ENCODE results near the gene MXD1.
"Not testable (repeated sequence)": the region's sequence is repeated elsewhere in the genome, so short reads cannot be mapped to it uniquely, and the experiment has no call there.

Gene MXD1

DNA sequence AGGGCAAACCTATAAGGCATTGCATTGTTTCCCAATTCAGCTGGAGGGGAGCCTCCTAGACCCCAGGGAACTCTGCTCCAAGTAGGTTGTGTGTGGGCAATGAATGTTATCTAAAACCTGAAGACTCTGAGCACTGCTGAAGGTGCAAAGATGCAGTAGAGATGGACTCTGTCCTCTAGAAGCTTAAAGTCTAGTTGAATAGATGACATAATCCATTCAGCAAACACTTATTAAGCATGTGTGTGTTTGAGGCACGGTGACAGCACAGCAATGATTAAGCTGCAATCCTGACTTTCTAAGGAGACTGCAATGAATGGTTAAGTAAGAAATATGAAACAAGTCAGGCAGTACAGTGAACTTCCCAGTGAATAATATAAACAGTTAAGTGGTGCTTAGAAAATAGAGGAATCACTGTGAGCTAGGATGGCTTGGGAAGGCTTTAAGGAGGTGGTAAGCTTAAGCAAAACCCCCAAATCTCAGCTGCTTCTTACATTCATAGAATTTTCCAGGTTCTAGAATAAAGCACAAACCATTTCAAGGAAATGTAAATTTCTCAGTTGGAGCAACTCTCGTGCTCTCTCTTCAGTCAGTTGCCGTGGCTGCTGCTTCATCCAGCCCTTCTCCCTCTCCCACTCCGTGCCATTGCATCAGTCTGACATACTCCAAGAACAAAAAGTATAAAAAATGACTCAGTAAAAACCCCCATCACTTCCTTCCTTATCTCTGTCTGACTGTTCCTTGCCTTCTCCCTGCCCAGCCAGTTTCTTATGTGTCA is 19.1 kb downstream of the MXD1 start:
- no peak for DNase-seq (ENCODE audit: low read depth)

DNA sequence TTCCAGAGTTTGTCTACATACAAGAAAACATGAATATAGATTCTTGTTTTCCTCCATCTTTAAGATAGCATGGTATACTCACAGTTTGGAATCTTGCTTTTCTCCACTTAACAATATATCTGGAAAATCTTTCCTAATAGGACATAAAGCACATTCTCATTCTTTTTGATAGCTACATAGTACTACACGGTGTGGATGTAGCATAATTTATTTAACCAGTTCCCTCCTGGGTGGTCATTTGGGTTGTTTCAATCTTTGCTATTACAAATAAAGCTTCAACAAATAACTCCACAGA is 19.7 kb downstream of the MXD1 start:
- no peak for DNase-seq (ENCODE audit: low read depth)

DNA sequence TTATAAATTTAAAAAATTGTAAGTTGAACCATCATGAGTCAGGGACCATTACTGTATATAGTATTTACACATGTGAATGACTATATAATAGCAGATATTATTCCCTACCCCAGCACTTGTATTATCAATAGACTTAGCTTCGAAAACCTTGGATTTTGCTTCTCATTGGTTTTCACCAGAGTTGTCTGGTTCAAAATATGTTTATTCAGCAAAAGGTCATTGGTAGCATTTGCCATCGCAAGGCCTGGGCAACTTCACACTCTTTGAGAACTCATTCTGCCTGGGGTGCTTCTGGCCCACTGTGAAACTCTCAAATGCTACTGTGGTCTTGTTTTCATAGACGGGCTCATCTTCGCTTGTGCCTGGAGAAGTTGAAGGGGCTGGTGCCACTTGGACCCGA is 20.1 kb downstream of the MXD1 start:
- DNase-seq (ENCODE audit: low read depth) = no peak

DNA sequence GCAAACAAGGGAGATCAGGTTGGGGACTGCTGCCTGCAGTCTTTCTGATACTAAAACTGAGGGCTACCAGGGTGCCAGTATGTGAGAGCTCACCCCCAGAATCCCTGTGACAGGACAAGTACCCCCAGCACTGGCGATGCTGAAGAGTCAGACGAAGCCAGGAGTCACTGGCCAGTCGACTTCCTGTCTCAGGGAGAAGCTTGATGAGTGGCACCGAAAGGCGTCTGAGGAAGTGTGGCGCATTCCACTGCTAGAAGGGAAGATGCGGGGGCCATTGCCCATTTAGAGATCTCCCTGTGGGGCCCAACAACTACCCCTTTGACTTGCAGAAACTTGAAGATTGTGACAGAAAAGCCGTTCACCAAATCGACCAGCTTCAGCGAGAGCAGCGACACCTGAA is 22.0 kb downstream of the MXD1 start:
- no peak for DNase-seq (ENCODE audit: low read depth)

DNA sequence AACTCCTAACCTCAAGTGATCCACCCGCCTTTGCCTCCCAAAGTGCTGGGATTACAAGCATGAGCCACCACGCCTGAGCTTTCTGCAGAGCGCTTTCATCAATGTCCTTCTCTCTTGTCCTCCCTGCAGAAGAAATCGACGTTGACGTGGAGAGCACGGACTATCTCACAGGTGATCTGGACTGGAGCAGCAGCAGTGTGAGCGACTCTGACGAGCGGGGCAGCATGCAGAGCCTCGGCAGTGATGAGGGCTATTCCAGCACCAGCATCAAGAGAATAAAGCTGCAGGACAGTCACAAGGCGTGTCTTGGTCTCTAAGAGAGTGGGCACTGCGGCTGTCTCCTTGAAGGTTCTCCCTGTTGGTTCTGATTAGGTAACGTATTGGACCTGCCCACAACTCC is 23.1 kb downstream of the MXD1 start:
- DNase-seq (ENCODE audit: low read depth) = no peak

DNA sequence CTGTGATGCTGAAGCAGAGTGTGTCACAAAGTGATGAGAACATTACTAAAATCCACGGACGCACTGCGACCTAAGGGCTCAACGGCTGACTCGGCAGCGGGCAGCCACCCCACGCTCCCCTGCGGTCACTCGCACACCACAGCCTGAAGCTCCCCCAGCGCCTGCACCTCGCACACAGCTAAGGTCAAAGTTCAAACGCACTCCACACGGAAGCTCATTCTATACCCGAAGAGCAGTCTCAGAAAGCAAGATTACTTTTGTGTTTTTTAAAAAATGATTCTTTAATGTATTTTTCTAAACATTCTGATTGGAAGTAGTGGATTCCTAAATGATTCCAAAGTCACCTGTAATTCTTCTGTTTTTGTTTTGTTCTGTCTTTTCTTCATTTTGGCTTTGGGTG is 24.8 kb downstream of the MXD1 start:
- no peak for DNase-seq (ENCODE audit: low read depth)

DNA sequence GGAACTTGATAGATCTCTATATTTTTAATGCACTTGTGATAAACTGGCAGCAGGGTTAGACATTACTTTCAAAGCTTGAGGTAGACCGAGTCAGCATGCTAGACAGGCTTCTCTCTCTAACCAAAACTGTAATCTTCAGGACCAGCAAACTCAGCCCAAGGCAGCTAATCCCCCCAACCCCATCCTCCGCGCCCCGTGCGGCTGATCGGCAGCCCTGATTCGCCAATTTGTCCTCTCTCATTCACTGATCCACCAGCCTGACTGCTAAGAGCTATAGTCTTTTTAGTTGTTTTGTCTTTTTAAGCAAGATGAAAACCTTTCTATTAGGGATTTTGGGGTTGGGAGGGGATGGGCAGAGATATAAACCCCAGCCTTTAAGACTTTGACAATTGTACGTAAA is 25.8 kb downstream of the MXD1 start:
- no peak for DNase-seq (ENCODE audit: low read depth)

DNA sequence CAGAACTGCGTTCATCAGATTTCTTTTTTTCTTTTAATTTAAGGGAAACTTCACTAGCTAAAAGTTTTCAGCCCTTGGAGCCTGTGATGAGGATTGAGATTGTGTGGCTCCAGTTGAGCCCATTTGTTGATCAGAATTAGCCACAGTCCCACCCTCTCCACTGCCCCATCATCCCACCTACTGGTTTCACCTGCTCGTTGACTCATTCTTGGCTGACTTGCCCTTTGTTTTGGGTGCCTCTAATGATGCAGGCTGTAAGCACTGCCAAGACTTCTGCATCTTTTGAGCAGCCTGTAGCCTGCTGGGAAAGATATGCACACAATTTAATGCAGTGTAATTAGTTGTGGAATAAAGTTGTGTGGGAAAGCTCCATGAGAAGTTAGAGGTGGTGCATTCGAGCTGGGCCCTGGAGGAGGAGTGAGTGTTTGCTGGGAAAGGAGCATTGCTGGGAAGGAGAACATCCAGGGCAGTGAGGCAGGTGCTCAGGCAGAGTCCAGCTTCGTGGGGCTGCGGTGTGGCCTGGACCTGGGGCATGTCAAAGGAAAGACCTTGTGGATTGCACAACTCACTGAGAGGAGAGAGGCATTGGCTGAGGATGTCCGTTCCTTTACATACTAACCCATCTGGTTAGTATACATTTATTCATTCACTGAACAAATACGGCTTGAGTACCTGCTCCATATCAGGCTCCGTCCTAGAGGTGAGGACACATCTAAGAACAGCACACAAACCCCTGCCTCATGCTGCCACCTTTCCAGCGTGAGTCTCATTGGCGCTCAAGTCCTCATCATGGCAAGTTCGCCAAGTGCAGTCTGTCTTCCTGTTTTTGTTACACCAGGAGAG is 28.3 kb downstream of the MXD1 start:
- no peak for DNase-seq (ENCODE audit: low read depth)

DNA sequence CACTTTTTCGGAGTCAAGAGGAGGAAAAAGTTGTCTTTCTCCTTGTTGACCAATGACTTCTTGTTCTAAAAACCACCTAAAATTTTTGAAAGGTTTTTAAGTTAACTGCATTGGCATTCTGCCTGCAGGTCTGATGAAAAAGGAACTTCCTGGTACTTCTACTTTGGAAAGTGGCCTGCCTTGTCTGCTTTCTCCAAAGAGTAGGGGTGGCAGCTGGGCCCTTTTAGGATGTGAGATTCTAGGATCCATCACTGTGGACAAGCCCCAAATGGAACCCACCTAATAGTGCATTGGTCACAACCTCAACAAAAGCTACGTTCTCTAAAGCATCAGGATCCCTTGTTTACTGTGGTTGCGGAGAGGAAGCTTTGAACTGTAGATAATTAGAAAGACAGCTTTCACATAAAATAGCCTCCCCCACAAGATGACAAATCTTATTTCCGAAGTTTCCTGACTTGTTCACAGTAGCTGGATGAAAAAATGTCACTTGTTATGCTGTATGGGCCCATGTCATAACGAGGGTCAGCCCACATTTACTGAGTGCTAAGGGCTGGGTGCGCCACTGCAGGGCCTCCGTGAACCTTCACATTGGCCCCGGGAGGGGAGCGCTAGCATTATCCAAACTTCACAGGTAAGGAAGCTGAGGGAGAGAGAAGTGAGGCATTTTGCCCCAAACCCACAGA is 29.1 kb downstream of the MXD1 start:
- DNase-seq (ENCODE audit: low read depth) = no peak

DNA sequence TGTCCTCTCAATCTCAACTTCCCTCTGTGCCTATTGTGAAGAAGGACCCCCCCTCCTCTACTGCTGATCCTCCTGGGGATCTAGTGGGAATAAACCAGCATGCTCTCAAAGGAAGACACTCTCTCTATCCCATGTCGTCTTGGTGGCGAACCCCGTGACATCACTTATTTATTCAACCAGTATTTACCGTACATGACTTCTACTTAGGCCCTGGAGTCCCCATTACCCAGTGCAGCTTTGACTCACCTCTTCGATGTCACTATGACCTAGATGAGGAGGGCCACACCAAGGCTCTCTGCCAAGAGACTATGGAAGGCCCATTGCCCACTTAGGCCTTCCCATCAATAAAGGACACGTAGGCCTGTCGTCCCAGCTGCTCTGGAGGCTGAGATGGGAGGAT is 29.8 kb downstream of the MXD1 start:
- DNase-seq (ENCODE audit: low read depth) = no peak

DNA sequence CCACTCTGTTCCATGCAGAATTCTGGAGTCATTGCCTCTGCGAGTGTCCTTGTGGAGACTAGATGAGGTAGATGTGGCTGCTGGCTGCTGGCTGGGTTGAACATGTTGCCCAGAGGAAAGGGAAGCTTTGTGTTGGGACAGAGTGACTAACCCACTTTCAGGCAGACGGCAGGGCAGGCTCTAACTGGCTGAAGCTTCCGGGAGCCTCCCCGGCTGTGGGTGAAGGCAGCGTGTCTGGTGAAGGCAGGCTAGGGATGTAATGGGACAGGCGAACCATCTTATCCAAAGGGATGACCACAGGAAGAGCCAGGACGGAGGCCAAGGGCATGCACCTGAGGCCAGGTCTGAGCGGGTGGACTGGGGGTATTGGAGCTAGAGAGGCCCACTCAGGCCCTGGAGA is 30.5 kb downstream of the MXD1 start:
- DNase-seq (ENCODE audit: low read depth) = no peak

DNA sequence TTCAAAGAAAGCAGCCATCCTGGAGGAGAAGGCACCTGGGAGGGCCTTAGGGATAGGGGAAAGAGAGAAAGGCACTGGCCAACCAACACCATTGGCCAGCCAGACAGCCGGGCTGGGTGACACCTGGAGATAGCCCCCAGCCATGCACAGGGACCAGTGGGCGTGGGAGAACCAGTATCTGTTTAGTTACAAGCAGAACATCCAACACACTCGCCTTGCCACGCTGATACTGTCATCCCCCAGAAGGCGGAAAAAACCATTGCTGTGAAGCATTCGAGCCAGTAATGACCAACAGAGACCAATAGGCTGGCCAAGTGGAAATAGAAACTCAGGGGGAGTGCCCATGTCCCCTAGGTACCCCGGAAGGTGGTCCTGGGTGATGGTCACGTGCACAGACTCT is 31.0 kb downstream of the MXD1 start:
- no peak for DNase-seq (ENCODE audit: low read depth)

DNA sequence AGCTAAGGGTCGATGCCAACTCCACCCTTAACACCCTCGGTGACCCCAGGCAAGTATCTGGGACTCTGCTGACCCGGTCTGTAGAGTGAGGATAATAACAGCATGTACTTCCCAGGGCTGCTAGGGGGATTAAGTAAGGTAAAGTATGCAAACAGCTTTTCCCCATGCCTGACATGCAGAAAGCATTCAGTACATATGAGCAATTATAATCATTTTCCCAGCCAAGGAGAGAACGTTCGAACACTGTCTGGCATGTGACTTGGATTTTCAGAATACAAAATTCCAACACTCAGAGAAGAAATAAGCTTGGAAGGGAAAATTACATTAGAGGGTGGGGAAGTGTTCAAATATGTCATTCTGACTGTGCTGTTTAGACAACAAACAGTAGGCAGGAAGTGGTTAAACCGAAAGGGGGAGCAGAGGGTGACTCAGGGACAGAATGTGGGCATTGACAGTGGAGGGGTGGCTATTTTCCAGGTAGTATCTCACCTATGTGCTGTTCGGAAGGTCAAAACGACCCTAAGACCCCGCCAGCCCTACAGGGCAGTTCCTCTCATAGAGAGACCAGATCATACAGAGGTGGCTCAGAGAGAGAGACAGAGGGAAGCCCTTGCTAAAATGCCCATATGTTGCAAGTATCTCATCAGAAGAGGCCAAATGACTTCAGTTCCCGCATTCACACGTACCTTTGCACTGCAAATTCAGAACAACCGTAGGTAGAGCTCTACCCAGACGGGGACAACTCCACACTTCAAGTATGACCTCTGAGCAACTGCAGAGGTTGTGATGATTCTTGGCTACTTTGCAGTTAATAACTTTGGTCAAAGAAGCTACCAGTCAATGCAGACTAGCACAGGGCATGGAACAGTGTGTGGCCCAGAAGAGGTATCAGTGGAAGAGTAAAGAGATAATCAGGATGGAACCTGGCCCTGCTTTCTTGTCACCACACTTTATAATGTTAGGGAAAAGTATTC is 31.7 kb downstream of the MXD1 start:
- DNase-seq (ENCODE audit: low read depth) = peak; percentile 25

DNA sequence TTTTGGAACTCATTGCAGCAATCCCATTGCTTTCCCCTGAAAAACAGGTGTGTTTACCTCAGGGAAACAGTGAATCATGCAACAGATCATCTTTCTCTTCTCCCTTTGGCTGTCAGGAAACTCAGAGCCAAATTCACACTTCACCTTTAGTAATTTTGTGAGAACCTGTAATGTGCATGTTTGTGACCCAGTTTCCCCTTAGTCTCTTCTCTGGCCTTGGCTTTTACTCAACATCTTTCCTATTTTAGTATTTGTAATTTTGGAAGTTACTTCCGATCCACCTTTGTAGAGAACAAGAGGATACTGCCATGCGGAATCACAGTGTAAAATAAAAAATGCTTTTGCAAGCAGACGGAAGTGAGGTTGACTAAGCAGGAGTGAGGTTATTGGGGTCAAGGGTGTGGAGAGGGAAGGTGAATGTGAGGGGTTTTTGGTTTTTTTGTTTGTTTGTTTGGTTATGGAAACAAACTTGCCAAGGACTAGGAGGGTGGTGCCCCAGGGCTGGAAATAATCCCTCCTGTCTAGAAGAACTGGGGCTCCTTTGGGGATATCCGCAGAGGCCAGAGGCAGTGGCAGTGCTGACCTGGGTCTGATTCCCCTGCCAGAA is 32.5 kb downstream of the MXD1 start:
- no peak for DNase-seq (ENCODE audit: low read depth)

DNA sequence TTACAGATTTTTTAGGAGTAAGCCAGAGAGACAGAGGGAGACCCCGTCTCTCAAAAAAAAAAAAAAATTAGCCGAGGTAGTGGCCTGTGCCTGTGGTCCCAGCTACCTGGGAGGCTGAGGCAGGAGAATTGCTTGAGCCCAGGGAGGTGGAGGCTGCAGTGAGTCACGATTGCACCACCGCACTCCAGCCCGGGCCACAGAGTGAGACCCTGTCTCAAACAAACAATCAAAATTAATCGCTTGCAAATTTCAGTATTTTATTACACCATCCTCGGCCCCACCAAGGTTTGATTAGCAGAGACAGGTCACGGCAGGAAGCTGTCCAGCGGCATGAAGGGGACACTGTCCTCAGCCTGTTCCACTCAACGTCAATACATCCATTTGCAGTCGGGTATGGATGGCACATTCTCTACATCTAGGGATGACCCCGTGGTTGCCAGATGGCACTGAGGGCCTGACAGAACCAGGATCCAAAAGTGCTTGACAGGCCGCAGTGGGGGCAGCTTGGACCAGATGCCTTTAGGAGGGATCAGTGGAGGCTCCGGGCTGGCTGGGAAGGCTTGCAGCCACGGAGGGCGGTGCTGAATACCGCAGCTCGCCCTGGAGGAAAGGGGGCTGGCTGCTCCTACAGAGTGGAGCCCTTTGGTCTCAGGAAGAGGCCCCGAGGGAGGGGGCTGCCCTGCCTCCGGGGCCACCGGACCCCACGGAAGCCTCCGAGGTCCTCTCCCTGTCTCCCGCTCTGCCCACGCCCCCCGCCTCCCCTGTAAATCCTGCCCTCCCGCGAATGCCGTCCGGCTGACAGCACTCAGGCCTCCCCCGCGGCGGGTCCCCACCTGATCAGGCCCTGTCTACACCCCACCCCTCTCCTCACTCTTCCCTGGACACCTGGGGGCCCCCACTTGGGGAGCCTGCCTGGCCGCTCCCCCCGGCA is 33.4 kb downstream of the MXD1 start:
- no peak for DNase-seq (ENCODE audit: low read depth)

DNA sequence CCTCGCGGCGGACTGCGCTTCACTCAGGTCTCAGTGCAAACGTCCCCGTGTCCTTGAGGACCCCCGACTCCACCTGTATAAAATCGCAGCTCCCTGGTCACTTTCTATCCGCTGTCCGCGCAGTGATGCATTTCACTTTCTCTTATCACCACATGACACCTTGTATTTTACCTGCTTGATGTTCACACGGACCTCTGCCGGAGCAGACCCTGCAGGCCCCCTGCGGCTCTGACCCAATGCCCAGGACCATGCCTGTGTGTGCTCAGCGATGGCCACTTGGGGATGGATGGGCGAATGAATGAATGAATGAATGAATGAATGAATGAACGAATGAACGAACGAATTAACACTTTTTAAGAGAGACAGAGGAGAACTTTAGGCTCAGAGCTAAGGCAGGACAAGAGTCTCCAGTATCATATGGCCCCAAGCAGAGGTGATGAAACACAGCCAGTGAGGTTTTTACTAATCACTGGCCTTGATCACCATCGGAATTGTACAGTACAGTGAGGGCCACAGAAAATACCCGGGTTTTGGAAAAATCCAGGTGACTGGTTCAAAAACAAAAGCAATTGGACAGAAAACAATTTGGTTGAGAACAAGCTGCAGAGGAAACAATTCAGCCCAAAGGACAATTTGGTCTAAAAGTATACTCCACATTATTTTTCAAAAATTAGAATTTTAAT is 34.2 kb downstream of the MXD1 start:
- no peak for DNase-seq (ENCODE audit: low read depth)

DNA sequence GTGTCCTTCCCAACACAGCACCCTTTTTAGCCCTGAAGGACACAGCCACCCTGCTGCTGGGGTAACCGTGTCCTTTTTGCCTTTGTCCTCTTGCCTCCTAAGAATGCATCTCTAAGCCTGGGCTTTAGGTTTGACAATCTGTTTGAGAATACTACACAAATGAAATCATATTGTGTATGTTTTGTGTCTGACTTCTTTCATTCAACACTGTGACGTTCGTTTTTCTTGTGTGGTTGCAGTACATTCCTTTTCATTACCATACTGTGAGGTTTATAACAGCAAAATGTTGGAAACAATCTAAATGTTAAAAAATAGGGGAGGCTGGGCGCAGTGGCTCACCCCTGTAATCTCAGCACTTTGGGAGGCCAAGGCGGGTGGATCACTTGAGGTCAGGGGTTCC is 35.3 kb downstream of the MXD1 start:
- DNase-seq (ENCODE audit: low read depth) = no peak

DNA sequence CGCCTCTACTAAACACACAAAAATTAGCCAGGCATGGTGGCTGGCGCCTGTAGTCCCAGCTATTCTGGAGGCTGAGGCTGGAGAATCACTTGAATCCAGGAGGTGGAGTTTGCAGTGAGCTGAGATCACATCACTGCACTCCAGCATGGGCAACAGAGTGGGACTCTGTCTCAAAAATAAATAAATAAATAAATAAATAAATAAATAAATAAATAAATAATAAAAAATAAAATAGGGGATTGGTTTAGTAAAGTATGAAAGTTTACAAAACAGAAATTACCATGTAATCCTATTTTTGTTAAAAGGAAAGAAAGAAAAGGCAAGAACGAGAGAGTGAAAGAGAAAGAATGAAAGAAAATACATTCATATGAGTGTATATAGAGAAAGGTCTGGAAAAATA is 35.8 kb downstream of the MXD1 start:
- DNase-seq (ENCODE audit: low read depth) = not testable (repeated sequence)

DNA sequence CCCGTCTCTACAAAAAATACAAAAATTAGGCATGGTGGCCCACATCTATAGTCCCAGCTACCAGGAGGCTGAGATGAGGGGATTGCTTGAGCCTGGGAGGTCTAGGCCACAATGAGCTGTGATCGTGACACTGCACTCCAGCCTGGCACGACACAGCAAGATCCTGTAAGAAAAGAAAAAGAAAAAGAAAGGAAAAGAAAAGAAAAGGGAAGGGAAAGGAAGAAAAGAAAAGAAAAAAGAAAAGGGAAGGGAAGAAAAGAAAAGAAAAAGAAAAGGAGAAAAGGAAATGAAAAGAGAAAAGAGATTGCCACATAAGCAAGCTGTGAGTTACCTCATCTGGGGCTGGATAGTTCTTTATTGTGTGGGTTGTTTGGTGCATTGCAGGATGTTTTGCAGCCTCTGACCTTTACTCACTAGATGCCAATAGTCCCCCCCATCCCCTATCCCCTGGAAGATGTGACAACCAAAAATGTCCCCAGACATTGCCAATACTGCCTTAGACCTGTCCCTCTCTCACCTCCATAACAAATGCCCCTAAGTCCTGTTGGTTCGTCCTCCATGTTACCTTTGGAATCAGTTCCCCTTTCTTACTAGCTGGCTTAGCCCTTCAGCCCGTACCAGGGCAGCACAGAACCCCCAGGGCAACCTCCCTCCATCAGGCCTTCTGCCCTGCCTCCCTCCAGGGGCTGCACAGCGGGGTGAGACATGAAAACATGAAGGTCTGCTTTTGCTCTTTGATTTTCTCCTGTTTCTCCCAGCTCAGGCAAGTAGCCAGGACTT is 37.6 kb downstream of the MXD1 start:
- no peak for DNase-seq (ENCODE audit: low read depth)
